Muscle of back (tissue), 11 donors: ENCODE results near the gene SLC49A3. TPM values are rescaled to one million over a fixed set of nuclear protein-coding genes. Genes with fewer than 3 reads are reported as not detected.
A peak's percentile ranks its signal among the peaks of the same experiment; 100 is the strongest.
"Not testable (repeated sequence)": the region's sequence is repeated elsewhere in the genome, so short reads cannot be mapped to it uniquely, and the experiment has no call there.

Experiments used
- DNase-seq, 3 donors: peaks; one replicate each; pipeline versions ENCODE4 v3.0.0 to v3.0.0-alpha.2; 2013
- polyA plus RNA-seq, 10 donors: library from polyadenylated mRNA; unstranded; fragments of 120-200 nt; gene quantifications; one replicate each; pipeline ENCODE4 v1.2.1, GENCODE V29; 2013; ENCODE audit not compliant: insufficient read length in 10 of 10

The SLC49A3 gene
- polyA plus RNA-seq, 10 donors = 9.0 to 25.2 (median 15.9) TPM

DNA sequence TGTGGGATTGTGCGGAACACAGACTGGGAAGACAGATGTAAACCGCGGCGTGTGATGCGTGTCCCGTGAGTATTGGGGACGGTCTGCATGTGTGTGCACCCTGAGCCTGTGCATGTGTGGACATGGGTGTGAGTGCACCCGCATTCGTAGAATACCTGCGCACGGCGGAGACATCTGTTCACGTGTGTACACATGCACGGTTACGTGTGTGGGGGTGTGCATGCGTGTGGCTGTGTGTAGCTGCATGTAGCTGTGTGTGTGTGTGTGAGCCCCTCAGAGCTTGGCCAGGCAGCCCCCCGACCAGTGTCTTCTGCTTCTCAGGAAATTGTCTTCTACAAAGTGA lies 34.5 kb downstream of the SLC49A3 start:
- DNase-seq = no peak

DNA sequence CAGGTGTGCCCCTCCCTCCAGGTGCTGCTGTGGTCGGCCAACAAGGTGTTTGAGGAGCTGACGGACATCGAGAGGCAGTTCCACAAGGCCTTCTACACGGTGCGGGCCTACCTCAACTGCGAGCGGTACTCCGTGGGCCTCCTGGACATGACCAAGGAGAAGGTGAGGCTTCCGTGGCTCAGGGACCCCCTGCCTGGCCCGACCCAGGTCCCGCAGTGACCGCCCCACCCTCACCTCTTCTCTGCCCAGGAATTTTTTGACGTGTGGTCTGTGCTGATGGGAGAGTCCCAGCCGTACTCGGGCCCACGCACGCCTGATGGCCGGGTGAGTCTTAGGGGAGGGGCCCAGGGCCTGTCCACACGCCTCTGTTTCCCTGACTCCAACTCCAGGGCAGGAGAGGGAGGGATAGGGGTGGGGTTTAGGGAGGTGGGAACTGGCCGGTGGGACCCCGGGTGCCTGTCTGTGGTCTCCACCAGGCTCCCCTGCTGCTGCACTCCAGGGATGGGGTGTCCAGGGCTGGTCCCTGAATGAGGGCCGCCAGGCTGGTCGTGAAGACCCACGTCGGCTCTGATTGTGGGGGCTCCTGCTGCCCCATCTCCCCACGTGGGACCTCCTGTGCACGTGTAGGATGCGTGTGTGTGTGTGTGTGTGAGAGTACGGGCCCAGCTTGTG lies 35.0 kb downstream of the SLC49A3 start:
- no peak for DNase-seq

DNA sequence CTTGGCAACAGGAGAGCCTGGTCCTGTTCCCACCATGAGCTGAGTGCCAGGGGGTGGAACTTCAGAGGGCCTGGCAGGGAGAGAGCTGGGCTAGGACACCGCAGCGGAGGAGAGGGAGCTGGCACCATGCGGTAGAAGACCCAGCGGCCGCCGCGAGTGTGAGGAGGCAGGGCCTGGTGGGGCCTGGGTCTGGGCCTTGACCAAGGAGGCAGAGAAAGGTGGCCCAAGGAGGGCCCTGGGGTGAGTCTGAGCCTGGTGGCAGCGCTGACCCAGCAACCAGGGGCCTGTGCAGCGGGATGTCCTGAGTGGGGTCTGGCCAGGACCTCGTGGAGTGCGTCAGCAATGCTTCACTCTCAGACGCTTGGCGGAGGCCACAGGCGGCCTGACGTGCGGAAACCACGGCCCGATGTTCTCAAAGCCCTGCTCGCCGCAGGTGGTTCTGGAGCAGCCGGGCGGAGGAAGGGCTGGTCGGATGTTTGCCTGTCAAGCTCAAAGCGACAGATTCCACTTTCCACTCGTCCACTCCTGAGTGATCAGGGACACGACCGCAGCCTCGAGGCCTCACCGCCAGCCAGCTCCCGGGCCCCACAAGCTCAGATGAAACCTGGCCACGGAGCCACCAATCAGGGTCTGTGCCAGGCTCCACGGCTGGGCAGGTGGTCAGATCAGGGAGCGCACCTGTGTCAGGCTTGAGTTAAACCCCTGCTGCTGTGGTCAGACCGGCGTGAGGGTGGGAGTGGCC lies 35.7 kb downstream of the SLC49A3 start:
- no peak for DNase-seq

DNA sequence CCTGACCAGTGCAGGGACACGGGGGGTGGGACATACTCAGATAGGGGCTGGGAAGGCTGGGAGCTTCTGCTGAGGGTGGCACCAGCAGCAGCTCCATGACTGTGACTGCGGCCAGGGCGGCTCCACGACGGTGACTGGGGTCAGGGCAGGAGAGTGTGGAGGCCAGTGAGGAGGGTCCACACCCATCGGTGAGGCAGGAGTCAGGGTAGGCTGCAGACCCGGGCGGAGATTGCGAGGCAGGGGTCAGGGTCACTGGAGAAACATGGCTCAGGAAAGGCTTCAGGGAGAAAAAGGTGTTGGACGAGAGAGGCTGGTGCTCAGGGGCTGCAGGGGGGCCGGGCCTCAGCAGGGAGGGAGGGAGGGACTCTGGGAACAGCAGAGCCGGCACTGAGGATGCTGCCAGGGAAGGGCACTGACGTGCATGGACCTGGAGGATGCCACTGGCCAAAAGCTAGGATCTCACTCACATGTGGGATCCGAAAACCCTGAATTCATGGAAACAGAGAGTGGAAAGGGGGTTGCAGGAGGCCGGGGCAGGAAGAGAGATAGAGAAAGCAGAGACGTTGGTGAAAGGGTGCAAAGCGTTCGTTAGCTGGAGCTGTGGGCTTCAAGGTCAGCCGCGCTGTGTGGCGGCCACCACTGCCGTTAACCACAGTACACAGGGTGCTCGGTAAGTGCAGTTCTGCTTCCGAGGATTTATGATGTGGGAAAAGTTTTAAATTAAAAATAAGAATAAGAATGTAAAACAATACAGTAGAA lies 36.9 kb downstream of the SLC49A3 start:
- no peak for DNase-seq

DNA sequence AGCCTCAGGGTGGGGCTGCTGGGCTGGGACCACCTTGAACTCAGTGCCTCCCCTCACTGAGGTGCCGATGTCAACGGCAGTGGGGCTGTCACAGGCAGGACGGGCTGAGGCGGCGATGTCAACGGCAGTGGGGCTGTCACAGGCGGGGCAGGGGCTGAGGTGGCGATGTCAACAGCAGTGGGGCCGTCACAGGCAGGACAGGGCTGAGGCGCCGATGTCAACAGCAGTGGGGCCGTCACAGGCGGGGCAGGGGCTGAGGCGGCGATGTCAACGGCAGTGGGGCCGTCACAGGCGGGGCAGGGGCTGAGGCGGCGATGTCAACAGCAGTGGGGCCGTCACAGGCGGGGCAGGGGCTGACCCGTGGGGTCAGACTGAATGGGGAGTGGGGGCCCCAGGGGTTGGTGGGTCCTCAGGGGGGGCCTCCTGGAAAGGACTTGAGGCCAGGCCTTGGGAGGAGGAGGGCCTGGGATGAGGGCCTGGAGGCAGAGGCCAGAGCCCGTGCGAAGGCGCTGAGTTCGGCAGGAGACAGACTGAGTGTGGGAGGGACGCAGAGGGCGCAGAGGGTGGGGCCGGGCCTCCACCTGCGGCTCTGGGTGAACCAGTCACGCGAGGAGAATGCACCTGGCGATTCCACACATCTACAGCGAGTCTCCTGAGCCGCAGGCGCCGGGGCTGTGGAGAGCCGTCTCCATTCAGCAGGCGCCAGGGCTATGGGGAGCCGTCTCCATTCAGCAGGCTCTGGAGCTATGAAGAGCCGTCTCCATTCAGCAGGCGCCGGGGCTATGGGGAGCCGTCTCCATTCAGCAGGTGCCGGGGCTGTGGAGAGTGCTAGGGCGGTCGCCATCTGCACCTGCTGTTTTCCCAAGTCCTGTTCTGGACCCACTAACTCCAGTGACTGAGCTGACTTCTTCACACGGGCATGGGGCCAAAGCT lies 37.7 kb downstream of the SLC49A3 start:
- DNase-seq = no peak

DNA sequence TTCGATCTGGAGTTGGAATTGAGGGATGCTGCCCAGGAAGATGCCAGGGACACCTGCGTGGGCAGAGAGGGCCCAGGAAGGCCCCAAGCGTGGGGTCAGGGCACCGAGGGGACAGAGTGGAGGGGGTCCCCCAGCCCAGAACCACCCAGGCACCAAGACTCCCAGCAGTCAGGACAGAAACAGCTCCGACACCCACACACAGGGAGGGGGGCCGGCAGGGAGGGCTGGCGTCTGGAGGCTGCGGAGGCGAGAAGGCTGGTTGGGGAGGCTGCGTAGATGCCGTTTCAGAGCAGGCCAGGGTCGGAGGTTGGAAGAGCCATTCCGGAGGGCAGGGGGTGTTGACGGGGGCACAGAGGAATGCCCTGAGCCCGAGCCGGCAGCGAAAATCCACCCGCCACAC lies 38.5 kb downstream of the SLC49A3 start:
- DNase-seq = no peak

DNA sequence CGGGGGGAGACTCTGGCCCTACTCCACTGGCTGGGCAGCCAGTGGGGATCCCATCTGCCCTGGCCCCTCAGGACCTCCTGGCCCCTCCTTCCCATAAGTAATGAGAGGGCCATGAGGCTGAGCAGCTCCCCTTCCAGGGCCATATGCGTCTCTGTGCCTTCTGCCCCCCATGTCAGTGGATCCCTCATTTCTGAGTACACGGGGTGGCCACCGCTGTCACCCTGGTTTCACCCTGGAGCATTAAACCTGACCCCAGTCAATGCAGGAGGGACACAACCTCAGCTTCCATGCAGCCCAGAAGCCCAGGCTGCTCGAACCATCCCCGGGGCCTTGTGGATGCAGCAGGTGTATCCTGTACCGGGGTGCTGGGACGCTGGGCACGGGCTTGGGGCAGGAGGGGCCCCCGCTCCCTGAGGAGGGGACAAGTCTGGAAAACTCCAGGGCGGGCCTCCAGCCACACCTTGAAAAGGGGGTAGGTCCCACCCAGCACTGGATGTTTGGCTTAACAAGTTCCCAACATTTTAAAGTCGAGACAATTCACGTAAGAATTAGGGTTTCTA lies 39.1 kb downstream of the SLC49A3 start:
- no peak for DNase-seq

DNA sequence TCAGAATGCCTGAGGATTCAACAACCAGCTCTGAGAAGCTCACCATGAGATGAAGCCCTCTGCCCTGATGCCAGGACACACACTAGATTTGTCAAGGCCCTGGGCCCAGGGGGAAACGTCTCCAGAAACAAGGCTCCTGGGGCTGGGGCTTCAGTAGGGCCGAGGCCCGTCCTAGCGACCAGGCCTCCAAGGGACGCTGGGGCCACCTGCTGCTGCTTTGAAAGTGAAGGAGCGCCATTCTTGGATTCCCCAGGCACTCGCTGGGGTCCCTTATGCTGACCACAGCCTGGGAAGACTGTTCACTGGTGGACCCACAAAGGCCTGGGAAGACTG lies 39.7 kb downstream of the SLC49A3 start:
- DNase-seq = no peak

DNA sequence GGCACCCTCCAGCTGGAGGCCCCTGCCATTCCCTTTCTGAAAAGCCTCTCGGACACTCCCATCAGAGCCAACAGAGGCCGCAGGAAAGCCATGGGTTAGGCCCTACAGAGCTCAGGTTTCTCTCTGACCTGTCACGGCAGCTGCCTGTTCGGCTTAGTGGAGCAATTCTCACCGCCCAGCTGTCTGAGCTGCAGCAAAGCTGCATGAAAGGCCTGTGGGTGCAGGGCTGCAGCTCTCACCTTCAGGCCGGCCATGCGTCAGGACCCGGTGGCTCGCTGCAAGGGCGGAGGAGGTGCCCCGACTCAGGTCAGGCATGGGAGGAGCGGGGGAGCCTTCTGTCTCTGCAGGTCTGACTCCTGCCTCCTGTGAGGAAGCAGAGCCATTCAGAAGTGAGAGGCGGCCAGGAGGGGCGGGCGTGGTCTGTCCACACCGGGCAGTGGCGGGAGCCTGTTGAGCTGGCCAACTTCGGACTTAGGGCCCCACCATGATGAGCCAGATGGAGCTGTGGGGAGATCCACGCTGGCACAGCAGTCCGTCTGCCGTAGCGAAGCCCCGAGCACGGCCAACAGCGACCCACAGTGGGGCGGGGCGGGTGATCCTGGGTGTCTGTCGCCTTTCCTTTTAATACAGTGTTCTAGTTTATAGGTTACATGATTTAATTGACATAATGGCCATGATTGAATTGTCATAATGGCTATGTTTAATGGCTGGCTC lies 40.2 kb downstream of the SLC49A3 start:
- peak in 1 of 3 donors; percentile 29 for DNase-seq

DNA sequence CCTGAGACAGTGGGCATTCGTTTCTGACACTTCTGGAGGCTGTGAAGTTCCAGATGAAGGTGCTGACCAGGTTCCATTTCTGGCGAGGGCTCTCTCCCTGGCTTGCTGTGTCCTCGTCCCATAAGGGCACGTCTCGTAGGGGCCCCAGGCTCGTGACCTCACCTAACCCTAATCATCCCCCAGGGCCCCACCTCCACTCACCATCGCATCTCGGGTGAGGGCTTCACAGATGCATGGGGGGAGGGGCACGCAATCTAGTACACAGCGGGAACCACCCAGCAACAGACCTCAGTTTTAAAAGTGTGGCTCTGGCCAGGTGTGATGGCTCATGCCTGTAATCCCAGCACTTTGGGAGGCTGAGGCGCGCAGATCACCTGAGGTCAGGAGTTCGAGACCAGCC lies 41.5 kb downstream of the SLC49A3 start:
- DNase-seq = no peak

DNA sequence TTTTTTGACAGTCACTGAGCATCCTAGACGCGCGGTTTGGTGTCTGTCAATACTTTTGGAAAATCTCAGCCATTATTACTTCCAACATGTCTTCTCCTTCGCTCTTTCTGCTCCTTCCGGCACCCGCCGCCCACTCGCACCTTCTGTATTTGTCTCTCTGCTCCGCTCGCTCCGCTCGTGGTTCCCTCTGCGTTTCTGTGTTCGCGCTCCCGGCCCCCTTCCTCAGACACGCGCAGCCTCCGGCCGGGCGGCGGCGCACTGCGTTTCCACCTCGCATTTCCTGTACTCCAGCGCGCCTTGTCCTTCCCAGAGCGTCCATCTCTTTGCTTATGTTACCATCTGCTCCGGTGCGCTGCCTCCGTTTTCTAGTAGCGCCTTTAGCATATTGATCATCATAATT lies 42.5 kb downstream of the SLC49A3 start:
- no peak for DNase-seq

DNA sequence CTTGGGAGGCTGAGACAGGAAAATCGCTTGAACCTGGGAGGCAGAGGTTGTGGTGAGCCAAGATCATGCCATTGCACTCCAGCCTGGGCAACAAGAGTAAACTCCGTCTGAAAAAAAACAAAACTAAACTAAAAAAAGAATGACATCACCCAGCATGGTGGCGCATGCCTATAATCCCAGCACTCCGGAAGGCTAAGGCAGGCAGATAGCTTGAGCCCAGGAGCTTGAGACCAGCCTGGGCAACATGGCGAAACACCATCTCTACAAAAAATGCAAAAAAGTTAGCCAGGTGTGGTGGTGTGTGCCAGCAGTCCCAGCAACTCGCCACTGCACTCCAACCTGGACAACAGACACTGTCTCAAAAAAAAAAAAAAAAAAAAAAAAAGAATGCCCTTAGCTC lies 46.6 kb downstream of the SLC49A3 start:
- not testable (repeated sequence) for DNase-seq

DNA sequence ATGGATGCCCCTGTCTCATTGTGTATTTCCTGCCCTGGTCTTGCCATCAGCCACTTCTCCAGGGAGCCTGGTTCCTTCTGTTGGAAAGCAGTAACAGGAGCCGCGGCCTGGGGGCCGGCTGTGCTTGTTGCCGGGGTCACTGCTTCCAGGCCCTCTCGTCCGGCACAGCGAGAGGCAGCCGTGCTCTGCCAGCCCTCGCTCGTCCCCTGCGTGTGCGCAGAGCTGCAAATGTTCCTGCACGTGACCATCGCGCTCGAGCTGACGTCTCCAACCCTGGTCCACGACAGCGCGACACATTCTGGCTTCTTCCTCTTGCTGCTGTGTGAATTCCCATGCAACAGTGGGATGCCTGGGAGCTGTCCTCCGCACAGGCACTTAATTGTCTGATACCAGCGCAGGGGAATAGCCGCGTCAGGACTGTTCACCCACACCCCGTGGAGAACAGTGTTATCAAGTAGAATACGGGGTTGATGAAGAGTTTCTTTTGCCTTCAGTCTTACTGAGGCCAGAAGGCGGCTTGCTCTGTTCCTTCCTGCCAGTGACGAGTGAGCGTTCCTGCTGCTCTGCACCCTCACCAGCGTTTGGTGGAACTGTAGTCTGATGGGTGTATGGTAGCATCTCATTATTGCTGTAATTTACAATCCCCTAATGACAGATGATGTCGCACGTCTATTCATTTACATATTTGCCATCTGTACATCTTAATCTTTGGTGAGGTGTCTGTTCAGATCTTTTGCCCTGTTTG lies 51.2 kb downstream of the SLC49A3 start:
- no peak for DNase-seq

DNA sequence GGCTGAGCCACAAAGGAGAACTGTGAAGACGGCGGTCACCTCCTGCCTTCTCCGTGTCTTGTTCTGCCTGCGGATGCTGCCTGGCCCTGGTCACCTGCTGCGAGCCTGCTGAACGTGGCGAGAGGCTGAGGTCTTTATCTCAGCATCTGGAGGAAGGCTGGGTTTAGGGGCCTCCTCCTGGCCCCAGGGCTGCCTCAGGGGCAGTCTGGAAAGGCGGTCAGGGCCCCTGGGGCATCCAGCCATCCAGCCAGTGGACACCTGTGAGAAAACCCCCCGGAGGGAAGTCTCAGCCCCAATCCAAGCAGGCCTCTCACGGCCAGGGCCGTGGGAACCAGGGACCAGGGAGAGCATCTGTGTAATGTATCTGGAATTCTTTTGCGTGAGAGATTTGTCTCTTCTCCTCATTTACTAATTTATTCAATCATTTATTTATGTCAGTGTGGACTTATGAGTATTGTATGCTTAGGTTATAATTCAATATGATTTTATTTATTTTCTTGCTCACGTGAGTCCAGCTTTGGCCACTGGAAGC lies 52.3 kb downstream of the SLC49A3 start:
- no peak for DNase-seq

DNA sequence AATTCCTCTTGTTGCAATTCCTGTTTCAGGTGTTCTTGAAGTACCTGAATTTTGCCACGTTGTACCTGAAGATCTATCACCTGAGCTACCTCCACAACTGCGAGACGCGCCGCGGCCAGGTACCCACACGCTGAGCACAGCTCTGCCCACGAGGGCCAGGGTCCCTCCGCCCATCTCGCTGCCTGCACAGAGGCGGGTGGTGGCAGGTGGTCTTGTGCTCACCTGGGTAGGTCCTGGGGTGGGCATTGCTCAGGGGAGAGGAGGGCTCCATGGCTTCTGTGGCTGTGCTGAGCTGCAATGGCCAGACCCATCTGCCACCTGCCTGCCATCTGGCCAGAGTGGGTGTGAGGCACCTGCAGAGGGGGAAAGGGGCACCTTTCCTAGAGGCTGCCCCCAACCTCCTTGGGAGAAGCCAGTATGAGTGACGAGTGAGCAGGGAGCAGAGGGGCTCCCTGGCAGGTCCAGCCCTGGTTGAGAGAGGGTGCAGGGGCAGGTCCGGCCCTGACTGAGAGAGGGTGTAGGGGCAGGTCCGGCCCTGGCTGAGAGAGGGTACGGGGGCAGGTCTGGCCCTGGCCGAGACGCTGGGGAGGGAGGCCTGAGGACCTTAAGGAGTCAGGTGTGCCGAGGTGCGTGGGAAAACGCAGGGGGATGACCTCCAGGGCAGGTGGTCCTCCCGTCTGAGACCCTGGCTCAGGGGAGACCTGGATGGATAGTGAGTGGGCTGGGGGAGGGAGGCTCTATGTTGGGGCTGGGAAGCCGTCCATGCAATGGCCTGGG lies 52.9 kb downstream of the SLC49A3 start:
- no peak for DNase-seq

DNA sequence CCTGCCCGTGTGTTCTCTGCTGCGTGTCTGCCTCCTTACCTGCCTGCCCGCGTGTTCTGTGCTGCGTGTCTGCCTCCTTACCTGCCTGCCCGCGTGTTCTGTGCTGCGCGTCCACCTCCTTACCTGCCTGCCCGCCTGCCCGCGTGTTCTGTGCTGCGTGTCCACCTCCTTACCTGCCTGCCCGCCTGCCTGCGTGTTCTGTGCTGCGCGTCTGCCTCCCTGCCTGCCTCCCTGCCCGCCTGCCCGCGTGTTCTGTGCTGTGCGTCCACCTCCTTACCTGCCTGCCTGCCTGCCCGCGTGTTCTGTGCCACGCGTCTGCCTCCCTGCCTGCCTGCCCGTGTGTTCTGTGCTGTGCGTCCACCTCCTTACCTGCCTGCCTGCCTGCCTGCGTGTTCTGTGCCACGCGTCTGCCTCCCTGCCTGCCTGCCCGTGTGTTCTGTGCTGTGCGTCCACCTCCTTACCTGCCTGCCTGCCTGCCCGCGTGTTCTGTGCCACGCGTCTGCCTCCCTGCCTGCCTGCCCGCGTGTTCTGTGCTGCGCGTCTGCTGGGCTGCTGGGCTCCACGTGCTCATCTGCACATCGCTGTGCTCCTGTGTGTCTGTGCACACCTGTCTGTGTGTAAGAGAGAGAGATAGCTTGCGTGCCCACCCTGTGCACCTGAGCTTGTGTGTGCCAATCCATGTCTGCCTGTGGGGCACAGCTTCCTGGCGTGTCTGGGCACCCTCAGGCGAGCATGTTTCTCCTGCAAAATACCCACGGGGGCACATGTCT lies 53.7 kb downstream of the SLC49A3 start:
- not testable (repeated sequence) for DNase-seq

DNA sequence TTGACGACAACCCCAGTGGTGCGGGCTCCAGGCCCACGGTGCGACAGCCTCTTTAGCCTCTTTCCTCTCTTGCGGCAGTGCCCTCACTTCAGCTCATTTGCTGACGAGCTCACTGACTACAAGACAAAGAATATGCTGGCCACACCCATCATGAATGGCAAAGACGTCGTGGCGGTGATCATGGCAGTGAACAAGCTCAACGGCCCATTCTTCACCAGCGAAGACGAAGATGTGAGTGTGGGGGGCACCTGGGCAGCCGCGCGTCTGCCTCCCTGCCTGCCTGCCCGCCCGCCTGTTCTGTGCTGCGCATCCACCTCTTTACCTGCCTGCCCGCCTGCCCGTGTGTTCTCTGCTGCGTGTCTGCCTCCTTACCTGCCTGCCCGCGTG lies 54.4 kb downstream of the SLC49A3 start:
- DNase-seq = no peak

DNA sequence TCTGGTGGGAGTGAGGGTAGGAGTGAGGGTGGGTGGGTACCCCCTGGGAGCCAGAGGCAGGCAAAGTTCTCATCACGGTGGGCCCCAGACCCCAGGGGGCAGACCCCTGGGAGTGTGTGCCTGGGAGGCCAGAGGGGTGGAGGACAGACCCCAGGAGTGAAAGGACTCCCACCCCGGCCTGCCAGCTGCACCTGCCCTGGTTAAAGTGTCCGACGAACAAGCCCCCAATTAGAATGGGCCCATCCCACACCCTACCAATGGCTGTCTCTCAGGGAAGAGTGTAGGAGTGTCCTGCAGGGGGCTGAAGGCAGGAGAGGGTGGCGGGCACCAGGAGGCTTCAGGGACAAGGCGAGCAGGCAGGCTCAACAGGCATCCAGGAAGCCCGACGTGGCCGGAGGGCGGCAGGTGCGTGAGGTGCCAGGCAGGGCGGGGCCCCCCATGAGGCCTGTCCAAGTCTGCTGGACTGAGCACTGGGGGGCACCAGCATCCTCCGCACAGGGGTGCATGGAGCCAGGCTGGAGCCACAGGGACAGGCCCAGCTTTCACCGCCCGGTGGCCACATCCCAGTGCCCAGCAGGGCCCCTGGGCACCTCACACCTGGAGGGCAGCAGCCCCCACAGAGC lies 54.9 kb downstream of the SLC49A3 start:
- no peak for DNase-seq
